K562 (cell line): ENCODE results near the gene TMED8. TPM values are rescaled to one million over a fixed set of nuclear protein-coding genes. Genes with fewer than 3 reads are reported as not detected.

Experiments used
- CBFA2T2 ChIP-seq: fragments of 450-650 bp; conservative IDR thresholded peaks from 2 replicates; pipeline ENCODE4 v1.6.1; 2017; ENCODE audit warnings: mild to moderate bottlenecking
- CTCFL ChIP-seq: IDR thresholded peaks from 2 replicates; pipeline ENCODE4 v1.6.1; 2011; ENCODE audit warnings: borderline replicate concordance, low read depth, mild to moderate bottlenecking, moderate library complexity, low read length; ENCODE audit not compliant: insufficient read depth, poor library complexity, severe bottlenecking
- DIDO1 ChIP-seq: fragments of 450-650 bp; IDR thresholded peaks from 2 replicates; pipeline ENCODE4 v1.6.1; 2016; ENCODE audit warnings: low read depth, missing biosample characterization, missing genetic modification characterization
- GATAD2B ChIP-seq: fragments of 450-650 bp; IDR thresholded peaks from 2 replicates; pipeline ENCODE4 v1.6.1; 2017; ENCODE audit warnings: mild to moderate bottlenecking, borderline replicate concordance
- KDM2B ChIP-seq: fragments of 250-450 bp; sonication (Bioruptor Pico); IDR thresholded peaks from 2 replicates; pipeline ENCODE4 v1.8.0; 2021; ENCODE audit warnings: mild to moderate bottlenecking, moderate library complexity
- MTA3 ChIP-seq: fragments of 450-650 bp; formaldehyde crosslinking; IDR thresholded peaks from 2 replicates; pipeline ENCODE4 v1.6.1; 2017; ENCODE audit warnings: mild to moderate bottlenecking, borderline replicate concordance
- NFIC ChIP-seq: fragments of 450-650 bp; IDR thresholded peaks from 2 replicates; pipeline ENCODE4 v1.6.1; 2017; ENCODE audit warnings: mild to moderate bottlenecking, inconsistent platforms
- PURB ChIP-seq: sonication (generic); formaldehyde crosslinking; IDR thresholded peaks from 2 replicates; pipeline ENCODE4 v1.9.0; 2021; ENCODE audit warnings: low read depth, mild to moderate bottlenecking, missing genetic modification reagents
- RAD21 ChIP-seq, 2 experiments: fragments of 250-450 bp in 1 of 2; fragments of 450-650 bp in 1 of 2; sonication (Bioruptor Pico) in 1 of 2; formaldehyde crosslinking in 1 of 2; IDR thresholded peaks in 1 of 2; conservative IDR thresholded peaks in 1 of 2; 2 replicates each; pipeline versions ENCODE4 v1.4.0 to v1.8.0; 2020 to 2022; ENCODE audit warnings: mild to moderate bottlenecking in 2 of 2, moderate library complexity in 1 of 2
- RCOR1 ChIP-seq, 2 experiments: IDR thresholded peaks; 2 replicates each; pipeline ENCODE4 v1.6.1; 2012; ENCODE audit warnings: low read depth in 2 of 2, low read length in 2 of 2, borderline replicate concordance in 1 of 2, improper control_type of control experiment in 1 of 2
- SMARCC2 ChIP-seq: fragments of 450-650 bp; IDR thresholded peaks from 2 replicates; pipeline ENCODE4 v1.6.1; 2017; ENCODE audit warnings: antibody characterized with exemption, moderate library complexity, mild to moderate bottlenecking, low read depth
- TAL1 ChIP-seq: fragments of 450-650 bp; IDR thresholded peaks from 2 replicates; pipeline ENCODE4 v1.6.1; 2016; ENCODE audit warnings: mild to moderate bottlenecking
- ZNF584 ChIP-seq: fragments of 200-800 bp; sonication (Bioruptor generic); IDR thresholded peaks from 2 replicates; pipeline ENCODE4 v1.6.1; 2016; ENCODE audit warnings: low read depth, mild to moderate bottlenecking, missing genetic modification characterization, missing compliant biosample characterization
- ZNF639 ChIP-seq, 2 experiments: fragments of 200-800 bp in 1 of 2; sonication (Bioruptor generic) in 1 of 2; sonication (generic) in 1 of 2; formaldehyde crosslinking in 1 of 2; IDR thresholded peaks in 1 of 2; conservative IDR thresholded peaks in 1 of 2; 2 replicates each; pipeline versions ENCODE4 v1.5.0 to v1.6.1; 2016 to 2020; ENCODE audit warnings: missing compliant biosample characterization in 1 of 2, missing genetic modification characterization in 1 of 2, missing genetic modification reagents in 1 of 2
- polyA plus RNA-seq, 8 experiments: library from polyadenylated mRNA; depleted of rRNA in 4 of 8; stranded (reverse) in 5 of 8; unstranded in 3 of 8; fragments of >200 nt; fragmentation: Nextera tagmentation in 2 of 8; fragmentation: Illumina TruSeq in 1 of 8; extraction: Ambion mirVana in 2 of 8; extraction: Trizol in 1 of 8; gene quantifications; 2 replicates each; pipeline versions ENCODE4 v1.2.1 to v1.2.3, GENCODE V29; 2011 to 2014; ENCODE audit warnings: inconsistent platforms in 1 of 8, missing spikeins in 1 of 8
- total RNA-seq, 7 experiments: library from RNA; depleted of rRNA in 6 of 7; stranded (reverse); fragments of >200 nt in 6 of 7; fragmentation: Illumina TruSeq in 2 of 7; extraction: Trizol in 2 of 7; gene quantifications; 2 replicates each; pipeline versions ENCODE4 v1.2.1 to v1.2.3, GENCODE V29; 2011 to 2021; ENCODE audit warnings: low replicate concordance in 1 of 7
- TF ChIP-seq, protein P1 (sequence below): fragments of 250-450 bp; sonication (Bioruptor Pico); IDR thresholded peaks from 2 replicates; pipeline ENCODE4 v1.5.0; 2022; ENCODE audit warnings: mild to moderate bottlenecking
- TF ChIP-seq, protein P2 (sequence below): fragments of 250-450 bp; sonication (Bioruptor Pico); IDR thresholded peaks from 2 replicates; pipeline ENCODE4 v1.4.0; 2020; ENCODE audit warnings: mild to moderate bottlenecking, moderate library complexity

Gene TMED8
- total and polyA plus RNA-seq, 9 of the 15 experiments (the other 6 are each of a cell fraction or from before 2014, with no cell fraction given), result 3.3 to 17.4 (median 12.0) TPM

DNA sequence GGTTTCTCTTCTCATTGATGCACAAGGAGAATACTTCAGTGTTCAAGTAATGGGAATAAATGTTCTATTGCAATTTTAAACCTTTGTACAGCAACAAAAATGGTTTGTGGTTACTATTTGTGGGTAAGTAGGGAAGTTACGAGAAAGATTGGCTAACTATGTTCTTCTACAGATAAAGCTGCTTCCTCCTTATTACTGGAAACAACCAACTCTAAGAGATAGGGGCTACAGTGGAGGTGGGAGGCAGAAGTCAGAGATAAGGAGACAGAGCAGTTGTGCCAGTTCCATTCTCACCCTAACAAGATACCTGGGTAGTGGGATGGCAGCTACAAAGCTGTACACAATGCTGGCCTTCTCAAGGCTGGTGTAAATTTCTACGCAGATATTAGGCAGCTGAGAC lies 30.3 kb upstream of the TMED8 start (continued):
- TF ChIP-seq TAL1 (peak; percentile 59), RAD21 (CRISPR knock-in tag; conservative IDR thresholded peaks at IDR 0.05 in 1 of 2, IDR thresholded peaks at IDR 0.05 in 1 of 2) (no peak), PURB (CRISPR knock-in tag) (no peak), ZNF639 (CRISPR knock-in tag; conservative IDR thresholded peaks at IDR 0.05 in 1 of 2, IDR thresholded peaks at IDR 0.05 in 1 of 2) (no peak), KDM2B (no peak), SMARCC2 (0 out of 2 replicates have a peak, but pooled peaks have one; percentile 25), GATAD2B (peak; percentile 15; the same call in 1 of the 2 replicates), DIDO1 (tag) (no peak), ZNF584 (no peak), MTA3 (0 out of 2 replicates have a peak, but pooled peaks have one; percentile 14), CBFA2T2 (peak; percentile 56), NFIC (0 out of 2 replicates have a peak, but pooled peaks have one; percentile 23), CTCFL (no peak), RCOR1 (IDR thresholded peaks at IDR 0.05; ENCODE audit: borderline replicate concordance in 1 of 2, low read depth in 2 of 2, low read length in 2 of 2) (peak; percentile 25 to 59; a peak in 2 of 4 replicates)
- TF ChIP-seq, protein P1, sequence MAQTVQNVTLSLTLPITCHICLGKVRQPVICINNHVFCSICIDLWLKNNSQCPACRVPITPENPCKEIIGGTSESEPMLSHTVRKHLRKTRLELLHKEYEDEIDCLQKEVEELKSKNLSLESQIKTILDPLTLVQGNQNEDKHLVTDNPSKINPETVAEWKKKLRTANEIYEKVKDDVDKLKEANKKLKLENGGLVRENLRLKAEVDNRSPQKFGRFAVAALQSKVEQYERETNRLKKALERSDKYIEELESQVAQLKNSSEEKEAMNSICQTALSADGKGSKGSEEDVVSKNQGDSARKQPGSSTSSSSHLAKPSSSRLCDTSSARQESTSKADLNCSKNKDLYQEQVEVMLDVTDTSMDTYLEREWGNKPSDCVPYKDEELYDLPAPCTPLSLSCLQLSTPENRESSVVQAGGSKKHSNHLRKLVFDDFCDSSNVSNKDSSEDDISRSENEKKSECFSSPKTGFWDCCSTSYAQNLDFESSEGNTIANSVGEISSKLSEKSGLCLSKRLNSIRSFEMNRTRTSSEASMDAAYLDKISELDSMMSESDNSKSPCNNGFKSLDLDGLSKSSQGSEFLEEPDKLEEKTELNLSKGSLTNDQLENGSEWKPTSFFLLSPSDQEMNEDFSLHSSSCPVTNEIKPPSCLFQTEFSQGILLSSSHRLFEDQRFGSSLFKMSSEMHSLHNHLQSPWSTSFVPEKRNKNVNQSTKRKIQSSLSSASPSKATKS (CRISPR knock-in tag), result no peak
- TF ChIP-seq, protein P2, sequence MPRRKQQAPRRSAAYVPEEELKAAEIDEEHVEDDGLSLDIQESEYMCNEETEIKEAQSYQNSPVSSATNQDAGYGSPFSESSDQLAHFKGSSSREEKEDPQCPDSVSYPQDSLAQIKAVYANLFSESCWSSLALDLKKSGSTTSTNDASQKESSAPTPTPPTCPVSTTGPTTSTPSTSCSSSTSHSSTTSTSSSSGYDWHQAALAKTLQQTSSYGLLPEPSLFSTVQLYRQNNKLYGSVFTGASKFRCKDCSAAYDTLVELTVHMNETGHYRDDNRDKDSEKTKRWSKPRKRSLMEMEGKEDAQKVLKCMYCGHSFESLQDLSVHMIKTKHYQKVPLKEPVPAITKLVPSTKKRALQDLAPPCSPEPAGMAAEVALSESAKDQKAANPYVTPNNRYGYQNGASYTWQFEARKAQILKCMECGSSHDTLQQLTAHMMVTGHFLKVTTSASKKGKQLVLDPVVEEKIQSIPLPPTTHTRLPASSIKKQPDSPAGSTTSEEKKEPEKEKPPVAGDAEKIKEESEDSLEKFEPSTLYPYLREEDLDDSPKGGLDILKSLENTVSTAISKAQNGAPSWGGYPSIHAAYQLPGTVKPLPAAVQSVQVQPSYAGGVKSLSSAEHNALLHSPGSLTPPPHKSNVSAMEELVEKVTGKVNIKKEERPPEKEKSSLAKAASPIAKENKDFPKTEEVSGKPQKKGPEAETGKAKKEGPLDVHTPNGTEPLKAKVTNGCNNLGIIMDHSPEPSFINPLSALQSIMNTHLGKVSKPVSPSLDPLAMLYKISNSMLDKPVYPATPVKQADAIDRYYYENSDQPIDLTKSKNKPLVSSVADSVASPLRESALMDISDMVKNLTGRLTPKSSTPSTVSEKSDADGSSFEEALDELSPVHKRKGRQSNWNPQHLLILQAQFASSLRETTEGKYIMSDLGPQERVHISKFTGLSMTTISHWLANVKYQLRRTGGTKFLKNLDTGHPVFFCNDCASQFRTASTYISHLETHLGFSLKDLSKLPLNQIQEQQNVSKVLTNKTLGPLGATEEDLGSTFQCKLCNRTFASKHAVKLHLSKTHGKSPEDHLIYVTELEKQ (CRISPR knock-in tag), result no peak
